GM10847 (cell line): Measurements from ENCODE around the gene CD99.

Experiments used
- POLR2A ChIP-seq: IDR thresholded peaks from 2 replicates; pipeline ENCODE4 v1.6.1; 2011; ENCODE audit not compliant: insufficient read length; ENCODE audit errors: extremely low read depth

CD99 gene

GRCh38 chrX:2690856-2691542 is at the start of gene CD99:
TSS of gene CD99 (plus strand) at chrX:2691295. CDS start at chrX:2691361, 66 bp downstream.
- peak; percentile 35 for TF ChIP-seq POLR2A

DNA sequence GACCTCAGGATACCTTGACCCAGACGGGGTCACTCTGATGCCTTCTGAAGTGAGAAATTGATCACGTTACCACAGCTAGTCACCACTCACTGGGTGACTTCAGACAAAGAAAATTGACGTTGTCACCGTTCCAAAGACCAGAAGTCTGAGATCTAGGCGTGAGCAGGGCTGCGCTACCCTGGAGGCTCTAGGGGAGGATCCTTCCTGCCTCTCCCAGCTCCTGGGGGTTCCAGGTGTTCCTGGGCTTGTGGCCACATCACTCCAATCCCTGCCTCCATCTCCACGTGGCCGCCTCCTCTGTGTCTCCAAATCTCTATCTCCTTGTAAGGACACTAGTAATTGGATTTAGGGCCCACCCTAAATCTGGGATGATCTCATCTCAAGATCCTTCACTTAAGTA is 48.9 kb upstream of the CD99 start:
- TF ChIP-seq POLR2A, result no peak

DNA sequence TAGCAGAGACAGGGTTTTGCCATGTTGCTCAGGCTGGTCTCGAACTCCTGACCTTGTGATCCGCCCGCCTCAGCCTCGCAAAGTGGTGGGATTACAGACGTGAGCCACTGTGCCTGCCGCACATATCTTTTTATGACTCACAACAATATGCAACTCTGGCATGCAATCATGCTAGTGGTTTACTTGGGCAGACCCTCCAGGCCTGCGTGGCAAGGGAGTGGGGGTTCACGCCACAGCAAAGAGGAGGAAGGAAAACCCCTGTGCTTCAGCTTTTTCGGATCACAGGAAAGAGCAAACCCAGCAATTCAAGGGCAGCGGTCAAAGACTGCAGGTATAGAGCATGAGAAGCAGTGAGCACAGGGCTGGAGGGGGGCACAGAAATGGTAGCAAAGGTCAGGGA is 48.3 kb upstream of the CD99 start:
- TF ChIP-seq POLR2A, result no peak

DNA sequence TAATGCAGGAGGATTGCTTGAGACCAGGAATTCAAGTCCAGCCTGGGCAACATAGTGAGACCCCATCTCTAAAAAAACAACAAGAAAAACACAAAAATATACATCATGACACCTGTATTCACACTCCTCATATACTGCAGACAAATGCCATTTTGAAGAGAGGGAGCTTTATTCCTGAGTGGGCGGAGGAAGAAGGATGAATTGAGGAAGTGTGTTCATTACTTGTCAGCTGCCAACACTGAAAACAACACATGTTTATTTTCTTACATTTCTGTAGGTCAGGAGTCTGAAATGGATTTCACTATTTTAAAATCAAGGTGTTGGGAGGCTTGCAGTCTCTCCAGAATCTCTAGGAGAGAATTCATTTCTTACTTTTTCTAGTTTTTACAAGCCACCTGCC is 47.2 kb upstream of the CD99 start:
- TF ChIP-seq POLR2A, result no peak

GRCh38 chrX:2645563-2645962 is 45.5 kb upstream of the CD99 start:
- TF ChIP-seq POLR2A, result no peak

DNA sequence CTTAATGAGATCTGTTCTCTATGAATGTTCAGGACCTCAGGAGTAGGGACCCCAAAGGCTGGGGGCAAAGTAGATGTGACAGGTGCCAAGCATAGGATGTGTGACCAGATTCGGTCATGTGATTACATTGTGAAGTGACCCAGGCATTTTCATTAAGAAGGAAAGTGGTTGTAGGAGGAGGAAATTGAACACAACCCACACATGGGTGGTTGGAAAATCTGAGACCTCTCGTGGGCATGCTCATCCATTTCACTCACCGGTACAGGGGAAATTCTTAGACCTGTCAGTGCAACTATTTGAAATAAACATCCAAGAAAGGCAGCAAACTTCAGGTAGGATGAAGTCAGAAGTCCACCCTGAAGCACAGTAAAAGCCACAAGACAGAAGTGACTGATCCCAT is 43.5 kb upstream of the CD99 start:
- no peak for TF ChIP-seq POLR2A

GRCh38 chrX:2650037-2650436 is 41.1 kb upstream of the CD99 start:
- no peak for TF ChIP-seq POLR2A

DNA sequence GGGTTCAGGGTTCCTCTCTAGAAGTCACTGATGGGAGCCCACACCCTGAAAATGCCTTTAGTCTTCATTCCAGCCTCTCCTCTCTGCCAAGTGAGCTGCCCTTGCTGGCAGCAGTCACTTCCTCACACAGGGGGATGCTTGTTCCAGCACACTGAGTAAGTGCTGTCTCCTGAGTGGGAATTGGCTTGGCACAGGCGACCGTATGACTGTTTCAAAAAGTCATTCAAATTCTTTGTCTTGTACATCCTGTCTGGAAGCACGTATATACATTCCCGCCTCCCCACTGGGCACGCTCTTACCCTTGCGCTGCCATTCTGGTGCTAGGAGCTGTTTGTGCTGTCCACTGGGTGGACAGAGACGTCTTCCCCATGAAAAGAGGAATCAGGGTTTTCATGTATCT is 40.2 kb upstream of the CD99 start:
- TF ChIP-seq POLR2A, result no peak

DNA sequence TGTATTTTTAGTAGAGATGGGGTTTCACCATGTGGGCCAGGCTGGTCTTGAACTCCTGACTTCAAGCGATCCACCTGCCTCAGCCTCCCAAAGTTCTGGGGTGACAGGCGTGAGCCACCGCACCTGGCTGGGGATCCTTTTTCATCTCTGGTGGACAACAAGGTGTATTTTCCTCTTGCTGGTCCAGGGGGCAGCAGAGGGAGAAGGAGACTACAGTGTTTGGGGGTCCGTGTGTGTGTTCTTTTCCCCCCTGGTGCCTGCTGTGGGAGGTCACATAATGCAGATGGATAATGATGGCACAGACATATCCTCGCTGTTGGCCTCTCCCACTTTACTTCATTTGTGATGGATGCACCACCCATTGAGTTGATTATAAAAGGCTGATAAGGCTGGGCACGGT is 39.0 kb upstream of the CD99 start:
- TF ChIP-seq POLR2A, result no peak

GRCh38 chrX:2654436-2655340 is 36.4 kb upstream of the CD99 start:
- TF ChIP-seq POLR2A, result no peak

DNA sequence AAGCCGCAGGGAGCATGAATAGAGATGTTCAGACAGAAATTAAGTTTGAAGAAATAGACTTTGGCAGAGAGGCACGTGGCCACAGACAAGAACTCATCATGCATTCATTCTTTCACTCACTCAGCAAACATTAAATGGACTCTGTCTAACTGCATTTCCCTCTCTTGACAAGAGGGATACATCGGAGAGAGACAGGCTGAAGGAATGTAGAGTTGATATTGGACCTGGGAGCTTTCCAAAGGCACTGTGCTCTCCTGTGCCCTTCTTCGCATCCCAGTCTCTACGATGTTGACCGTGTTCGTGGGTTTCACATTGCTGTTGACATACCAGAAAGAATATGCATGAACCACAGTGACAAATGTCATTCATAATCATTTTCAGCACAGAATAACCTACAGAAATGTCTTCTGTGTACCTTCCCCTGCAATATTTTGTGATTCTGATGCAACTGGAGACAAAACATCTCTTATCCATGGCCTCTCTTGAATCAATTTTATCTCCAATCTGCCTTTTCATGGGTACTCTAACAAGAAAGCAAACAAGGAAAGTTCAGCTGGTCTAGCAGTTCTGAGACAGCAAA is 34.7 kb upstream of the CD99 start:
- TF ChIP-seq POLR2A, result no peak

DNA sequence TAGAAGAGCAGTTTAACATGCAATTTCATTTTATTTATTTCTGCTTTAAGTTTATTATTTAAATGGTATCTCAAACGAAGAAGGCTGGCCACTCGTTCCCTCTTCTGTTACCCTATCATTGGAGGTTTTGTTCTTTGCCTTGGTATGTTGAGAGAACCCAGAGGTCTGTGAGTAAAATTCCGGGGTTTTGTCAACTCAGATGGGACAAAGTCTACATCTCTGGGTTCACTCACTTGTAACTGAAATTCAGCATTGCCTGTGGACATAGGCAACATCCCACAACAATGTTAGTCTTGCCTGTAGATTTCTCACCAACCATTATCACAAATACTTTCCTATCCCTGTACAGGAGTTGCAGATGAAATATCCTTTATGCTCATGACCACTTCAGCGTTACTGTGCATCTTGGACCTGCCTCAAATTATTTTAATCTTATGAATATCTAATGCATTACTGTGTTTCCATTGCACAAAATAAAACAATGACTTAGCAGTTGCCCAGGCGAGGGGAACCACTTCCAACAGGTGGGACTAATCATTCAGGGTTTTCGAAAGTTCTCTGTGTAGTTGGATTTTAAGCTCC is 33.5 kb upstream of the CD99 start:
- TF ChIP-seq POLR2A, result no peak

- no peak for TF ChIP-seq POLR2A
Observed at GRCh38 chrX:2658585-2659292, 32.4 kb upstream of the CD99 start.

DNA sequence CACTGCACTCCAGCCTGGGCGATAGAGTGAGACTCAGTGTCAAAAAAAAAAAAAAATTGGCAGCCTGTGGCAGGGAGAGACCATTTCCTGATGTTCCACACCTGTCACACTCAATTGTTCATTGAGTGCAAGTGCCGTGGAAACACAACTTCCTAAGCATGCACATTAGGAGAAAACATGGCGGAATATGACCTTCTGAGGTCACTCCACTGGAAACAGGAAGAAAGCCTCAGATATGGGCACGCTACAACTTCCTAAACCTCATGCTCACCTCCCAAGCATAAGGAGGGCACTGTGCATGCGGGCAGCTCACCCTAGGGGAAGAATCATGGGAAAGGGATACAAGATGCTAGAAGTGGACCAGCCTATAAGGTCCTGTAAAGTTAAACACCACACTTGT is 28.5 kb upstream of the CD99 start:
- TF ChIP-seq POLR2A, result no peak

GRCh38 chrX:2664502-2664901 is 26.6 kb upstream of the CD99 start:
- TF ChIP-seq POLR2A, result no peak
